Measurements from ENCODE around the gene SAMMSON.

SAMMSON gene

GRCh38 chr3:69999140-70000027, at the start of gene SAMMSON:
TSS of gene SAMMSON (plus strand) at chr3:69999733.
- ChIA-PET CTCF (no interaction called here), POLR2A (ENCODE audit: low non-redundant PET) (no interaction called here)
- no peak for DNase-seq (ENCODE audit: low spot score)
- H3K27ac ChIP-seq: no peak within 1 kb of the TSS
- no peak for TF ChIP-seq CTCF (conservative IDR thresholded peaks at IDR 0.05; ENCODE audit: low read depth)

GRCh38 chr3:69951616-69952015, 47.9 kb upstream of the SAMMSON start:
- no peak overlapping the region for H3K27ac ChIP-seq
- no peak for DNase-seq (ENCODE audit: low spot score)
- ChIA-PET CTCF (interaction anchor here (0.7 kb wide), 1 partner anchor 120 kb away, joined by 4 read pairs; no protein-coding TSS in a partner anchor), POLR2A (ENCODE audit: low non-redundant PET) (no interaction called here)
- no peak for TF ChIP-seq CTCF (conservative IDR thresholded peaks at IDR 0.05; ENCODE audit: low read depth)

- TF ChIP-seq CTCF (conservative IDR thresholded peaks at IDR 0.05; ENCODE audit: low read depth): no peak
These were observed 40.0 kb upstream of the SAMMSON start for GRCh38 chr3:69959581-69959980.

GRCh38 chr3:69961706-69962439, 37.7 kb upstream of the SAMMSON start:
- CTCF ChIA-PET: no interaction called here
- no peak overlapping the region for H3K27ac ChIP-seq
- no peak for DNase-seq (ENCODE audit: low spot score)
- POLR2A ChIA-PET (ENCODE audit: low non-redundant PET): no interaction called here
- TF ChIP-seq CTCF (conservative IDR thresholded peaks at IDR 0.05; ENCODE audit: low read depth): no peak

More at GRCh38 chr3:69959581-69959980, 40.0 kb upstream of the SAMMSON start:
- DNase-seq (ENCODE audit: low spot score): no peak
- POLR2A ChIA-PET (ENCODE audit: low non-redundant PET): no interaction called here
- H3K27ac ChIP-seq: no peak overlapping the region
- CTCF ChIA-PET: no interaction called here

- CTCF ChIA-PET: no interaction called here
- no peak for DNase-seq (ENCODE audit: low spot score)
- no peak for TF ChIP-seq CTCF (conservative IDR thresholded peaks at IDR 0.05; ENCODE audit: low read depth)
- POLR2A ChIA-PET (ENCODE audit: low non-redundant PET): no interaction called here
- H3K27ac ChIP-seq: no peak overlapping the region
These were observed 35.9 kb upstream of the SAMMSON start for GRCh38 chr3:69963643-69964042.

GRCh38 chr3:69967156-69967555, 32.4 kb upstream of the SAMMSON start:
- DNase-seq (ENCODE audit: low spot score): no peak
- no peak overlapping the region for H3K27ac ChIP-seq
- ChIA-PET CTCF (no interaction called here), POLR2A (ENCODE audit: low non-redundant PET) (no interaction called here)
- TF ChIP-seq CTCF (conservative IDR thresholded peaks at IDR 0.05; ENCODE audit: low read depth): no peak
